RPMI8226 (cell line): ENCODE measurements around the gene TXNDC15.

Experiments used
- DNase-seq: peaks from one replicate; pipeline ENCODE4 v3.0.0-alpha.2; 2015

The TXNDC15 gene

DNA sequence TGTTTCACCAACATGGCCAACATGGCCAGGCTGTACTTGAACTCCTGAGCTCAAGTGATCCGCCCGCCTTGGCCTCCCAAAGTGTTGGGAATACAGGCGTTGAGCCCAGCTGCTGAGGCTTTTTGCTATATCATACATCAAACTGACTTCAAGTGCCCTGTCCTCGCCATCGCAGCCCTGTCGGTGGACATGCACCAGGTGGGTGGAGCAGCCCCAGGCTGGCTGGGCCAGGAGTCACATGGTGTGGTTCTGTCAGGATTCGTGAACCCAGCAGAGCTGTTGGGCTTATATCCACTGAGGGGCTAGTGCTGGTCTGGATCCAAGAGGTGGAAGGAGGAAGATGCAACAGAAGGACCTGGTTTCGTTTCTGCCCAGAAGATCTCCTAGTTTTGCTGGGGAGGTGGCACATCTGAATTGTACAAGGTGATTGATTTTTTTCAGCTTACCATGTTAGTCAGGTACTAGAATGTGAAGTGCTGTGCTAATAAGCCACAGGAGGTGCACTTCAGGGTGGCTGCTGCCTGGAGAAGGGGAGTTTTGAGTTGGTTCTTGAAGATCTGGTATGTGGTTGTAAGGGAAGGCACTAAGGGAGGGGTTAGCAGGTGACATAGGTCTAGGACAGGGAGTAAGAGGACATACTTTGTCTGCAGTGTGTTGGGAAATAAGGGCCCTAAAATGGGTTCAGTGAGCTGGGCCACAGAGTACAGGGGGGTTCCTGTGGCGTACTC, 46.8 kb downstream of the TXNDC15 start:
- DNase-seq = no peak

- DNase-seq = no peak
These were observed 58.3 kb downstream of the TXNDC15 start for GRCh38 chr5:134932508-134932907.

GRCh38 chr5:134934202-134934601, 60.0 kb downstream of the TXNDC15 start:
- DNase-seq = no peak

GRCh38 chr5:134935711-134936602, 61.8 kb downstream of the TXNDC15 start:
- DNase-seq = no peak

GRCh38 chr5:134937526-134937925, 63.4 kb downstream of the TXNDC15 start:
- no peak for DNase-seq

- DNase-seq = no peak
These were observed 63.9 kb downstream of the TXNDC15 start for GRCh38 chr5:134938030-134938429.

GRCh38 chr5:134939500-134939899, 65.3 kb downstream of the TXNDC15 start:
- no peak for DNase-seq

- no peak for DNase-seq
These were observed 69.4 kb downstream of the TXNDC15 start for GRCh38 chr5:134943547-134943946.

GRCh38 chr5:134944630-134945029, 70.5 kb downstream of the TXNDC15 start:
- DNase-seq = no peak

DNA sequence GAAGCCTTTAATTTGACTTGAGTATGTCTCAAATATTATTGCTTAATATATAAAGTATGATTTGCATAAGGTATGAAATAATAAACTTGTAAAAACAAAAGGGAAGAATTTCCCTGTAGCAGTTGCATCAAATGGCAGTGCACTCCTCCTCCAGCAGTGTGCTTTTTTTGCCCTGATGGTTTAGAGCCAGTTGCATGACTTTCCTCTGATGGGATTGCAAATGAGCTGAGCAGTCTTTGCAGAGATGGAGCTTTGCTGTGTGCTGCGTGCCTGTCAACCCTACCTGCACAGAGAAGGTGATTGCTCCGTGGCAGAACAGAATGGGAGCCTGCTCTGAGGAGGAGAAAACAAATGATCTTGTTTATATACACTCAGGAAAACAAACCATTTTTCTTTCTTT, 70.9 kb downstream of the TXNDC15 start:
- no peak for DNase-seq

DNA sequence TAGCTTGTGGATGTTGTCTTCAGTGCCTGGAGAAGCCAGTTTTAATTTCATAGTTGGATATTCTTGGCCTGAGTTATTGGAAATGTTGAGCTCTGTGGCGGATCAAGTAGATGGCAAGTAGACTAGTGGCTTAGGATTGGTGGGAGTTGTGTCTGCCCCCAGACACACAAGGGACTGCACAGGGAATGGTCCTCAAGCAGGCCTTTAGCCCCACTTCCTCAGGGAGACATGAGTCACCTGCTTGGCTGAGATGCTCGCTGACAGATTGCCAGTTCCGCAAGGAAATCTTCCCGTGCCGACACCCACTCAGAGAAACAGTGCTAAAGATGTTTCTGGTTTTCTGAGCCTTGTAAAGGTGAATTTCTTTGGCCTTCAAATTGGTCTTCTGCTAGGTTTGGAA, 74.7 kb downstream of the TXNDC15 start:
- no peak for DNase-seq

DNA sequence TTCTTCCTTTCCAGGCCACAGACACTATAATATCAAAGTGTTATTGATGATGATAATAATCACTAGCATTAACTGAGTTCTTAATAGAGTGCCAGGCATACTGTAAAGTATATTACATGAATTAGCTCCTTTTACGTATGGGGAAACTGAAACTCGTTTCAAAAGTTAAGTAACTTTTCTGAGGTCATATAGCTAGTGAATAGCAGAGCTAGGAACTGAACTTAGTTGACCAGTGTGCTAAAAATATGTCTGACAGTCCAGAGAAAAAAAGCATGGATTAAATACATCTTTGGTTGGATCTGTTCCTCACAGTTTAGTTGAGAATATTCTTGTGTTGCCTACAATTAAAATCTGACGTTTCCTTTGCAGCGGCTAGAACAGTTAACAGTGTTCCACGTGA, 75.1 kb downstream of the TXNDC15 start:
- no peak for DNase-seq
